ENCODE results near the gene PPP2R5C.

The PPP2R5C gene

DNA sequence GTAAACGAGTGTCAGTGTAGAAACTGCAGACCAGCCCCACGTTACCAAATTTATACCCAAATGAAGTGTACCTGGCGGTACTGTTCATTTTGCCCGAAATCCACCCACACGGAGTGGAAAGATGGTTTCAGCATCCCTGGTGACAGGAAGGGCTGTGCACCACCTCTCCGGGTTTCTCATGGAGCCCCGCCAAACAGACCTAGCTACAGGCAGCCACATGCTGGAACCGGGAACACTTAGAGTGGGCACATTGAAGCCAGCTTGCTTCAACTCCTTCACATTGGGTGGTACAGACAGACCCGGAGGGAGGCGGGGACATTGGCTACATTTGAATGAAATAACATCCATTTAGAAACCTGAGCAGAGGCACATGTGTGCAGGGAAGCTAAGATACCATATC lies 84.4 kb downstream of the PPP2R5C start:
- Histone ChIP-seq H3K4me3 (no peak overlapping the region), H3K27ac (no peak overlapping the region), H3K9me3 (ENCODE audit: low read depth, low read length) (no peaks in the 10 kb centered on the region), H3K9ac (ENCODE audit: insufficient read length) (no peak overlapping the region), H3K36me3 (ENCODE audit: insufficient read depth, low read length) (peaks cover 6% of the 10 kb centered on the region; the same call in 1 of the 2 replicates)
- DNase-seq (ENCODE audit: low read depth, low spot score) = no peak
- TF ChIP-seq POLR2AphosphoS5 (IDR thresholded peaks at IDR 0.05; ENCODE audit: borderline replicate concordance, low read depth, low read length) (no peak), EZH2 (IDR thresholded peaks at IDR 0.05) (no peak), FOXP2 (optimal IDR thresholded peaks at IDR 0.05; ENCODE audit: control extremely low read depth, extremely low read length, insufficient read depth) (no peak)

DNA sequence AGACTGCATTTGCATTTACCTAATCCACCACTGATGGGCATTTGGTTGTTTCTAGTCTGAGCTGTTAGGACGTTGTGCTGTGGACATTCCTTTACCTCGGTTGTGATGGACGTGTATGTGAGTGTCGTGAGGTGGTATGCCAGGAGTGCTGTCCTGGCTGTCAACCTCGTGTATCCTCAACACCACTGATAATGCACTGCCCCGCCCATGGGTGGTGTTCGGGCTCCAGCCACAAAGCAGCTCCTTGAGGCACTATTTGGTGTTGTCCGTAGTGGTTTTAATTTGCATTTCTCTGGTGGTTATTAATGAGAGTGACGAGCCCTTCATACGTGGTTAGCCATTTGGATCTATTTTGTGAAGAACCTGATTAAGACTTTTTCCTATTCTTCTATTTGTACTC lies 87.6 kb downstream of the PPP2R5C start:
- no peak overlapping the region for H3K9ac ChIP-seq (ENCODE audit: insufficient read length)
- H3K36me3 ChIP-seq (ENCODE audit: insufficient read depth, low read length) = no peaks in the 10 kb centered on the region; the same call in 1 of the 2 replicates
- H3K9me3 ChIP-seq (ENCODE audit: low read depth, low read length) = no peaks in the 10 kb centered on the region
- no peak overlapping the region for H3K4me3 ChIP-seq
- no peak overlapping the region for H3K27ac ChIP-seq
- no peak for DNase-seq (ENCODE audit: low read depth, low spot score)
- TF ChIP-seq FOXP2 (optimal IDR thresholded peaks at IDR 0.05; ENCODE audit: control extremely low read depth, extremely low read length, insufficient read depth) = no peak
- TF ChIP-seq EZH2 (IDR thresholded peaks at IDR 0.05) = no peak
- TF ChIP-seq POLR2AphosphoS5 (IDR thresholded peaks at IDR 0.05; ENCODE audit: borderline replicate concordance, low read depth, low read length) = no peak

DNA sequence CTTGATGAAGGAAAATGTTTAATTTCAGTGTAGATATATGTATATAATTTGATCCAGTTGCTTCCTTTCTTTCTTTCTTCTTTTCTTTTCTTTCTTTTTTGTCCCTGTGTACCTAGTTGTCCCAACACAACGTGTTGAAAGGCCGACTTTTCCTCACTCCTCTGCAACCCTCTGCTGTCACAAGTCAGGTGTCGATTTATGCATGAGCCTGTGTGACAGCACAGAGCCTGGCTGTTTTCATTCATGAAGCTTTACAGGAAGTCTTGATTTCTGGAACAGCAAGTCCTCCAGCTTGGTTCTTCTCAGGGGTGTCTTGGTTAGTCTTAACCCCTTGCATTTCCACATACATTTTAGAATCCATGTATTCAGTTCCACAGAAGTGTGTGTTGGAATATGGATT lies 88.1 kb downstream of the PPP2R5C start:
- Histone ChIP-seq H3K9me3 (ENCODE audit: low read depth, low read length) (no peaks in the 10 kb centered on the region), H3K4me3 (no peak overlapping the region), H3K27ac (no peak overlapping the region), H3K9ac (ENCODE audit: insufficient read length) (no peak overlapping the region), H3K36me3 (ENCODE audit: insufficient read depth, low read length) (no peaks in the 10 kb centered on the region)
- DNase-seq (ENCODE audit: low read depth, low spot score) = no peak
- TF ChIP-seq EZH2 (IDR thresholded peaks at IDR 0.05) = no peak
- no peak for TF ChIP-seq FOXP2 (optimal IDR thresholded peaks at IDR 0.05; ENCODE audit: control extremely low read depth, extremely low read length, insufficient read depth)
- TF ChIP-seq POLR2AphosphoS5 (IDR thresholded peaks at IDR 0.05; ENCODE audit: borderline replicate concordance, low read depth, low read length) = no peak

DNA sequence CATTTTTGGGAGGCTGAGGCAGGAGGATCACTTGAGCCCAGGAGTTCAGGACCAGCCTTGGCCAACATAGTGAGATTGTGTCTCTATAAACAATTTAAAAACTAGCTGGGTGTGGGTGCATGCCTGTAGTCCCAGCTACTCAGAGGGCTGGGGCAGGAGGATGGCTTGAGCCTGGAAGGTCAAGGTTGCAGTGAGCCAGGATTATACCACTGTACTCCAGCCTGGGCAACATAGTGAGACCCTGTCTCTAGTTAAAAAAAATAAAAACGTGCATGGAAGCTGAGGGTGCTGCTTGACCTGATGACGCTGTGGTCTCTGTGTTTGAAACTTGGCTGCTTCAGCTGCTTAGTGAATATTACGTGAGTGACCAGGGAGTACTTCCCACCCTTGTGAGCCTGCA lies 89.7 kb downstream of the PPP2R5C start:
- no peak overlapping the region for H3K27ac ChIP-seq
- DNase-seq (ENCODE audit: low read depth, low spot score) = no peak
- H3K4me3 ChIP-seq = no peak overlapping the region
- H3K9me3 ChIP-seq (ENCODE audit: low read depth, low read length) = no peaks in the 10 kb centered on the region
- TF ChIP-seq FOXP2 (optimal IDR thresholded peaks at IDR 0.05; ENCODE audit: control extremely low read depth, extremely low read length, insufficient read depth) = no peak
- TF ChIP-seq POLR2AphosphoS5 (IDR thresholded peaks at IDR 0.05; ENCODE audit: borderline replicate concordance, low read depth, low read length) = no peak
- TF ChIP-seq EZH2 (IDR thresholded peaks at IDR 0.05) = no peak
- no peaks in the 10 kb centered on the region for H3K36me3 ChIP-seq (ENCODE audit: insufficient read depth, low read length)
- H3K9ac ChIP-seq (ENCODE audit: insufficient read length) = no peak overlapping the region

DNA sequence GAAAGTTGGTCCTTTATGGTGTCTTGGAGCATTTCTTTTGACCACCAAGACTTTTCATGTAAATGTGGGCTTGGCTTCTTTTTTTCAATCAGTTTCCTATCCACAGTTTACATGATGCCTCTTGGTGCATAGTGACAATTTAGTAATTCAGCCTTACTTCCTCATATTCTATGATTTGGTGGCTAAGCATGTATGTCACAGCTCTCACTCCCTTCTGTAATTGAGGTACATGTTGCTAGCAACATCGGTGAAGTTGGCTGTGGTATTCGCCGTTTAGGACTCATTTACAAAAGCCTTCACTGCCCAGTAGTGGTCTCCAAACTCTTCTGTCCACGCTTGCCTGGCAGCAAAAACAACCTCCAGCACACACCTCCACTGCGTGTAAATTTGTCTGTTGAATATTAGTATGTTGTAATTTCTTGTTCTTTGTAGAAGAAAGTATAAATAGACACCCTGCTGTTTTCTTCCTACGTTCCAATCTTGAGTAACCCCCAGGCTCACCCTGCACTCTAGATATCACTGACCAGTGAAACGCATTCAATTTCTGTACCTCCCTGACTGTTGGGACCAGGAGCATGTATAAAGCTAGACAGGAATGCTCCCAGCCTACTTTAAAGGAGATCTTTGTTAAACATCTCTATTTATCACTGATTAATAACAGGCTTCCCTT lies 90.4 kb downstream of the PPP2R5C start:
- Histone ChIP-seq H3K4me3 (no peak overlapping the region), H3K9ac (ENCODE audit: insufficient read length) (no peak overlapping the region), H3K36me3 (ENCODE audit: insufficient read depth, low read length) (0 out of 2 replicates have a peak, but pooled peaks cover 4% of the 10 kb centered on the region), H3K9me3 (ENCODE audit: low read depth, low read length) (no peaks in the 10 kb centered on the region), H3K27ac (no peak overlapping the region)
- TF ChIP-seq FOXP2 (optimal IDR thresholded peaks at IDR 0.05; ENCODE audit: control extremely low read depth, extremely low read length, insufficient read depth) = no peak
- no peak for TF ChIP-seq EZH2 (IDR thresholded peaks at IDR 0.05)
- TF ChIP-seq POLR2AphosphoS5 (IDR thresholded peaks at IDR 0.05; ENCODE audit: borderline replicate concordance, low read depth, low read length) = no peak
- DNase-seq (ENCODE audit: low read depth, low spot score) = no peak

DNA sequence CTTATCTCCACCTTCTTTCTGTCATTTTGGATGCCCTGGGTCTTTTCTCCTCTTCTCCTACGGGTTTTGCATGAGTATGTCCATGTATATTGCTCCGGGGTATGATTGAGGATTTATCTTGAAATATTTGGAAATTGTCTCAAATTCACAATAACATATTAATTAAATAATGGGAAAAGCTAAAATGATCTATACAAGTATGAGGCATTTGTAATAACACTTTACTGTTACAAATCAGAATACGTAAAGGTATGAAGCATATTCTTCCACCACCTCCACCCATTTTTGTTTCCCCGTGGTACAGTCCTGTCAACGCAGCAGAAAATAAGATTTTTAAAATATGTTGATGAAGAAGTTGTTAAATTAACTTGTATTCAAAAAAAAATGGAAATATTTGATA lies 91.3 kb downstream of the PPP2R5C start:
- Histone ChIP-seq H3K36me3 (ENCODE audit: insufficient read depth, low read length) (peaks cover 11% of the 10 kb centered on the region), H3K27ac (no peak overlapping the region), H3K9me3 (ENCODE audit: low read depth, low read length) (no peaks in the 10 kb centered on the region), H3K9ac (ENCODE audit: insufficient read length) (no peak overlapping the region), H3K4me3 (no peak overlapping the region)
- DNase-seq (ENCODE audit: low read depth, low spot score) = no peak
- TF ChIP-seq EZH2 (IDR thresholded peaks at IDR 0.05) (no peak), FOXP2 (optimal IDR thresholded peaks at IDR 0.05; ENCODE audit: control extremely low read depth, extremely low read length, insufficient read depth) (no peak), POLR2AphosphoS5 (IDR thresholded peaks at IDR 0.05; ENCODE audit: borderline replicate concordance, low read depth, low read length) (no peak)

DNA sequence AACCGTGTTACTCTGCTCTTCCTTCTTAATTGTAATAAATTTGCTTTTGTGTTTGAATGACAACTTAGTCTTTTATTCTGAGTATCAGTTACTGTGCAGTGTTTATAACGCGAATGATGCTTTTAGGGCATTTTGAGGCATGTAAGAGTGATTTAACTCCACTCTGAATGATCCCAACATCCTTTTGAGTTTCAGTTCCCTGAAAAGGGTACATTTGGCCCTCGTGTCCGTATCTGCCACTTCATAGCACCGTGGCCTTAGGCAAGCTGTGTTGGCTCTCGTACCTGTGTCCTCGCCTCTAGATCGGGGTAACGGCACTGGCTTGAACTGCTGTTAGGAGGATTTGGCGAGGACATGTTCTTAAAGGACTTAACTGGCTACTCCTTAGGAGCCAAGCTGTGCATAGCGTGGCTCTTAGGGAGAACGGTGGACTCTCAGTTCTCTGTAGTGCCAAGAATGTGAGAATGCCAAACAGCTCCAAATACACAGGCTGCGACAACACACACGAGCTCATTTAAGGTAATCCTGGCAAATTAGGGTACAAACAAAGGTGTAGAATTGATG lies 92.0 kb downstream of the PPP2R5C start:
- H3K27ac ChIP-seq = no peak overlapping the region
- no peak for DNase-seq (ENCODE audit: low read depth, low spot score)
- TF ChIP-seq POLR2AphosphoS5 (IDR thresholded peaks at IDR 0.05; ENCODE audit: borderline replicate concordance, low read depth, low read length) (no peak), FOXP2 (optimal IDR thresholded peaks at IDR 0.05; ENCODE audit: control extremely low read depth, extremely low read length, insufficient read depth) (no peak), EZH2 (IDR thresholded peaks at IDR 0.05) (no peak)
- H3K9ac ChIP-seq (ENCODE audit: insufficient read length) = no peak overlapping the region
- no peaks in the 10 kb centered on the region for H3K9me3 ChIP-seq (ENCODE audit: low read depth, low read length)
- peaks cover 16% of the 10 kb centered on the region for H3K36me3 ChIP-seq (ENCODE audit: insufficient read depth, low read length)
- H3K4me3 ChIP-seq = no peak overlapping the region

DNA sequence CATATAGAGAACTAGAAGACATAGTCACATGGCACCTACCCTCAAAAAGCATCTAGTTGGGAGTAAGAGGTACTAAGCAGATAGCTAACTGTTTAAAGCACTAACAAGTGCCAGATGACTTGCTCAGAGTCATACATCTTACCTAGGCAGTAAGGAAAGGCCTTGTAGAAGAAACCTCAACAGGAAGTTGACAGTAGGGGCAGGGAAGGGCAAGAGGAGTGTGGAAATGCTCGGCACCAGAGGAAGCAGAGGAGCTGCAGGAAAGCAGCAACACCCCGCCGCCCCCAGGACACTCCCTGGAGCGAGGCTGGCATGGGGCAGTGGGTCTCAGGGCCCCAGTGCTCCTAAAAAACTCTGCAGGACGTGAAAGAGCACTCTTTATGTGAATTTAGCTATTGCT lies 92.9 kb downstream of the PPP2R5C start:
- no peak overlapping the region for H3K9ac ChIP-seq (ENCODE audit: insufficient read length)
- no peak overlapping the region for H3K4me3 ChIP-seq
- no peaks in the 10 kb centered on the region for H3K9me3 ChIP-seq (ENCODE audit: low read depth, low read length)
- H3K36me3 ChIP-seq (ENCODE audit: insufficient read depth, low read length) = peaks cover 22% of the 10 kb centered on the region
- no peak overlapping the region for H3K27ac ChIP-seq
- TF ChIP-seq FOXP2 (optimal IDR thresholded peaks at IDR 0.05; ENCODE audit: control extremely low read depth, extremely low read length, insufficient read depth) = no peak
- no peak for TF ChIP-seq POLR2AphosphoS5 (IDR thresholded peaks at IDR 0.05; ENCODE audit: borderline replicate concordance, low read depth, low read length)
- no peak for DNase-seq (ENCODE audit: low read depth, low spot score)

Measured in SK-N-MC (cell line).